ENCODE data around the gene UBE2V1. TPM values are rescaled to one million over a fixed set of nuclear protein-coding genes. Genes with fewer than 3 reads are reported as not detected.
A peak's percentile ranks its signal among the peaks of the same experiment; 100 is the strongest.

The UBE2V1 gene
- total and polyA plus RNA-seq, 2 of the 13 experiments (the other 11 are each of a cell fraction or from before 2014, with no cell fraction given), result 81.3 to 132 TPM

DNA sequence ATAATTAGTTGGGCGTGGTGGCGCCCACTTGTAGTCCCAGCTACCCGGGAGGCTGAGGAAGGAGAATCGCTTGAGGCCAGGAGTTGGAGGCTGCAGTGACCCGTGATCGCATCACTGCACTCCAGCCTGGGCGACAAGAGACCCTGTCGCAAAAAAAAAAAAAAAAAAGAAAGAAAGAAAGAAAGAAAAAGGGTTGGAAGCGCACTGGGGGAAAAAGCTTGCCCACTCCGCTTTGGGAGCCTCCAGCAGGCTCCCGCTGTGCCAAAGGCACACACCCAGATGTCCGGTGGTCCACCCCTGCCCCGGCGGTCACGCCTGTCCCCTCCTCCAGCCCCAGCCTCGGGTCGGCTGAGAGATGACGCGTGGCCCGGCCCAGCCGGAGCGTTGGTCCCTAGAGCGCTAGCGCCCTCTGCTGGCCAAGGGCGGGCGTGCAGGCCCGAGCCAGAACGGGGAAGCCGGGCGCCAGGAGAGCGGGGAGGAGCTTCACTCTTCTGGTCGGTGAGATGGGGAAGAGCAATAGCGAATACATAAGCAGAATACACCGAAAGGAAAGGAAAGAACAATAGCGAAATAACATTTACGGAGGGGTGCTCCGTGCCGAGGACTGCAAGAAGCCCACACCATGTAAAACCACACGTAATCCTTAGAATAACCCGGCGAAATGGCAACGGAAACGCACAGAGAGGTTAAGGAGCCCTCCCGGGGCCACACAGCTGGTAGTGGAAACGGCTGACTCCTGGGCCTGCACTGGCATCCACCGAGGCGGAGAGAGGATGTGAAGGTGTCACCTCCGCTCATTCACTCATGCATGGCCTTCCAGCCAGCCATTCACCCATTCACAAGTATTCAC is 41.7 kb downstream of the UBE2V1 start (continued):
- TF ChIP-seq TP53 (CRISPR knock-in tag; conservative IDR thresholded peaks at IDR 0.05) (no peak), ATAD3A (CRISPR knock-in tag; IDR thresholded peaks at IDR 0.05) (0 out of 2 replicates have a peak, but pooled peaks have one; percentile 34), ZNF335 (CRISPR knock-in tag; IDR thresholded peaks at IDR 0.05) (peak; percentile 90), GFI1 (CRISPR knock-in tag; IDR thresholded peaks at IDR 0.05; ENCODE audit: borderline replicate concordance) (peak; percentile 56; the same call in 1 of the 2 replicates), ZNF562 (CRISPR knock-in tag; IDR thresholded peaks at IDR 0.05; ENCODE audit: borderline replicate concordance) (no peak), KAT7 (CRISPR knock-in tag; IDR thresholded peaks at IDR 0.05; ENCODE audit: borderline replicate concordance) (peak; percentile 95; the same call in 1 of the 2 replicates), PAF1 (CRISPR knock-in tag; IDR thresholded peaks at IDR 0.05) (no peak), ZNF672 (CRISPR knock-in tag; IDR thresholded peaks at IDR 0.05) (peak; percentile 73; the same call in 1 of the 2 replicates), ZNF75D (CRISPR knock-in tag; IDR thresholded peaks at IDR 0.05; ENCODE audit: borderline replicate concordance) (no peak), SYNCRIP (IDR thresholded peaks at IDR 0.05; ENCODE audit: insufficient read depth, low read depth, low read length) (no peak), ZNF292 (CRISPR knock-in tag; IDR thresholded peaks at IDR 0.05; ENCODE audit: borderline replicate concordance, low read depth) (no peak), RXRB (CRISPR knock-in tag; IDR thresholded peaks at IDR 0.05; ENCODE audit: borderline replicate concordance) (peak; percentile 92), ZFP37 (CRISPR knock-in tag; IDR thresholded peaks at IDR 0.05; ENCODE audit: borderline replicate concordance) (peak; percentile 49; the same call in 1 of the 2 replicates), ZIK1 (CRISPR knock-in tag; IDR thresholded peaks at IDR 0.05; ENCODE audit: borderline replicate concordance, low read depth) (0 out of 2 replicates have a peak, but pooled peaks have one; percentile 55), ATF7 (IDR thresholded peaks at IDR 0.05) (no peak), ATF7 (CRISPR knock-in tag; IDR thresholded peaks at IDR 0.05) (no peak), SMYD3 (CRISPR knock-in tag; IDR thresholded peaks at IDR 0.05) (no peak; the same call in 1 of the 2 replicates), POLR2AphosphoS5 (IDR thresholded peaks at IDR 0.05; ENCODE audit: low read depth, low read length) (no peak), MEF2D (CRISPR knock-in tag; IDR thresholded peaks at IDR 0.05) (no peak), ZNF567 (CRISPR knock-in tag; IDR thresholded peaks at IDR 0.05; ENCODE audit: borderline replicate concordance) (peak; percentile 97; the same call in 1 of the 2 replicates), ZBTB1 (CRISPR knock-in tag; IDR thresholded peaks at IDR 0.05; ENCODE audit: borderline replicate concordance) (no peak)
- TF ChIP-seq, protein P1, sequence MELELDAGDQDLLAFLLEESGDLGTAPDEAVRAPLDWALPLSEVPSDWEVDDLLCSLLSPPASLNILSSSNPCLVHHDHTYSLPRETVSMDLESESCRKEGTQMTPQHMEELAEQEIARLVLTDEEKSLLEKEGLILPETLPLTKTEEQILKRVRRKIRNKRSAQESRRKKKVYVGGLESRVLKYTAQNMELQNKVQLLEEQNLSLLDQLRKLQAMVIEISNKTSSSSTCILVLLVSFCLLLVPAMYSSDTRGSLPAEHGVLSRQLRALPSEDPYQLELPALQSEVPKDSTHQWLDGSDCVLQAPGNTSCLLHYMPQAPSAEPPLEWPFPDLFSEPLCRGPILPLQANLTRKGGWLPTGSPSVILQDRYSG (CRISPR knock-in tag; IDR thresholded peaks at IDR 0.05), result no peak
- TF ChIP-seq, protein P2, sequence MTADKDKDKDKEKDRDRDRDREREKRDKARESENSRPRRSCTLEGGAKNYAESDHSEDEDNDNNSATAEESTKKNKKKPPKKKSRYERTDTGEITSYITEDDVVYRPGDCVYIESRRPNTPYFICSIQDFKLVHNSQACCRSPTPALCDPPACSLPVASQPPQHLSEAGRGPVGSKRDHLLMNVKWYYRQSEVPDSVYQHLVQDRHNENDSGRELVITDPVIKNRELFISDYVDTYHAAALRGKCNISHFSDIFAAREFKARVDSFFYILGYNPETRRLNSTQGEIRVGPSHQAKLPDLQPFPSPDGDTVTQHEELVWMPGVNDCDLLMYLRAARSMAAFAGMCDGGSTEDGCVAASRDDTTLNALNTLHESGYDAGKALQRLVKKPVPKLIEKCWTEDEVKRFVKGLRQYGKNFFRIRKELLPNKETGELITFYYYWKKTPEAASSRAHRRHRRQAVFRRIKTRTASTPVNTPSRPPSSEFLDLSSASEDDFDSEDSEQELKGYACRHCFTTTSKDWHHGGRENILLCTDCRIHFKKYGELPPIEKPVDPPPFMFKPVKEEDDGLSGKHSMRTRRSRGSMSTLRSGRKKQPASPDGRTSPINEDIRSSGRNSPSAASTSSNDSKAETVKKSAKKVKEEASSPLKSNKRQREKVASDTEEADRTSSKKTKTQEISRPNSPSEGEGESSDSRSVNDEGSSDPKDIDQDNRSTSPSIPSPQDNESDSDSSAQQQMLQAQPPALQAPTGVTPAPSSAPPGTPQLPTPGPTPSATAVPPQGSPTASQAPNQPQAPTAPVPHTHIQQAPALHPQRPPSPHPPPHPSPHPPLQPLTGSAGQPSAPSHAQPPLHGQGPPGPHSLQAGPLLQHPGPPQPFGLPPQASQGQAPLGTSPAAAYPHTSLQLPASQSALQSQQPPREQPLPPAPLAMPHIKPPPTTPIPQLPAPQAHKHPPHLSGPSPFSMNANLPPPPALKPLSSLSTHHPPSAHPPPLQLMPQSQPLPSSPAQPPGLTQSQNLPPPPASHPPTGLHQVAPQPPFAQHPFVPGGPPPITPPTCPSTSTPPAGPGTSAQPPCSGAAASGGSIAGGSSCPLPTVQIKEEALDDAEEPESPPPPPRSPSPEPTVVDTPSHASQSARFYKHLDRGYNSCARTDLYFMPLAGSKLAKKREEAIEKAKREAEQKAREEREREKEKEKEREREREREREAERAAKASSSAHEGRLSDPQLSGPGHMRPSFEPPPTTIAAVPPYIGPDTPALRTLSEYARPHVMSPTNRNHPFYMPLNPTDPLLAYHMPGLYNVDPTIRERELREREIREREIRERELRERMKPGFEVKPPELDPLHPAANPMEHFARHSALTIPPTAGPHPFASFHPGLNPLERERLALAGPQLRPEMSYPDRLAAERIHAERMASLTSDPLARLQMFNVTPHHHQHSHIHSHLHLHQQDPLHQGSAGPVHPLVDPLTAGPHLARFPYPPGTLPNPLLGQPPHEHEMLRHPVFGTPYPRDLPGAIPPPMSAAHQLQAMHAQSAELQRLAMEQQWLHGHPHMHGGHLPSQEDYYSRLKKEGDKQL (CRISPR knock-in tag; IDR thresholded peaks at IDR 0.05; ENCODE audit: low read depth), result no peak
